AG10803 (cell line): ENCODE results near the gene FZD4.
"Not testable (repeated sequence)": the region's sequence is repeated elsewhere in the genome, so short reads cannot be mapped to it uniquely, and the experiment has no call there.

ENCODE experiments used
- DNase-seq: peaks from one replicate; pipeline ENCODE4 v3.0.0; 2010; ENCODE audit warnings: low read depth
- H3K4me3 ChIP-seq: 2 replicates; pipeline ENCODE4 v1.5.1; 2011; ENCODE audit warnings: mild to moderate bottlenecking, low read length, control low read depth
- TF ChIP-seq, protein P1 (sequence below): conservative IDR thresholded peaks from 2 replicates; pipeline ENCODE4 v1.5.1; 2011; ENCODE audit warnings: mild to moderate bottlenecking, low read length, control low read depth, inconsistent platforms

Gene FZD4

DNA sequence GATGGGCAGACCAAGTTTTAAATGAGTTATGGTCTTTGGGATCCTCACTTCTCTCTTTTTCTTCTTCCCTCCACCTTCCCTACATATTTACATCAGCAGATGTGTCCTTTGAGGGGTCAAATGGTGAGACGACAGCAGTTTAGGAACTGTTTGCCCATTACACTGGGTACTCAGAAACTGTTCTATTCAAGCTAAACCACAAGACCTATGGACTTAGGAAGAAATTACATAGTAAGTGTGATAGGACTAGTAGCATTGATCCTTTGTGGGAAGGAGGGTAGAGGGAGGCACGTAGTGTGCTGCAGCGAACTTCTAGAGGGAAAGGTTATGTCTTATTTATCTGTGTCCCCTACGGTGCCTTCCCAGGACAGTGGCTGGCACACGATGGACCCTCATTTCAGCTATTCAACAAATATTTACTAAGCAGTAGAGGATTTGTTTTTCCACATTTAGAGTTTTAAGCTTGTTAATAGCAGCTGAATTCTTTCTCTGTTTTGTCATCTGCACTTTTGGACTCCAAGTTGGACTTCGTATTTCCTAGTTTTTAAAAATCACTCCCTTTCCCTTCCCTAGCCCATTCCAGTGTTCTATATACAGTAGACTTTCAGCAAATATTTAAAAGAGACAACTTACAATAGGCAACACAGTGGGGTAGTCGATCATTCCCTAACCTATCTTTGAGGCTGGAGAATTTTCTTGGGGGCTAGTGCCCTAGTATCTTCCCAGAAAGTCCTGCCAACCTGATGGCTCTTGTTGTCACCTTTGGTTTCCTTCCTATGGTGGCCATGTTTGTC, 13.9 kb downstream of the FZD4 start:
- no peak for DNase-seq
- TF ChIP-seq, protein P1, sequence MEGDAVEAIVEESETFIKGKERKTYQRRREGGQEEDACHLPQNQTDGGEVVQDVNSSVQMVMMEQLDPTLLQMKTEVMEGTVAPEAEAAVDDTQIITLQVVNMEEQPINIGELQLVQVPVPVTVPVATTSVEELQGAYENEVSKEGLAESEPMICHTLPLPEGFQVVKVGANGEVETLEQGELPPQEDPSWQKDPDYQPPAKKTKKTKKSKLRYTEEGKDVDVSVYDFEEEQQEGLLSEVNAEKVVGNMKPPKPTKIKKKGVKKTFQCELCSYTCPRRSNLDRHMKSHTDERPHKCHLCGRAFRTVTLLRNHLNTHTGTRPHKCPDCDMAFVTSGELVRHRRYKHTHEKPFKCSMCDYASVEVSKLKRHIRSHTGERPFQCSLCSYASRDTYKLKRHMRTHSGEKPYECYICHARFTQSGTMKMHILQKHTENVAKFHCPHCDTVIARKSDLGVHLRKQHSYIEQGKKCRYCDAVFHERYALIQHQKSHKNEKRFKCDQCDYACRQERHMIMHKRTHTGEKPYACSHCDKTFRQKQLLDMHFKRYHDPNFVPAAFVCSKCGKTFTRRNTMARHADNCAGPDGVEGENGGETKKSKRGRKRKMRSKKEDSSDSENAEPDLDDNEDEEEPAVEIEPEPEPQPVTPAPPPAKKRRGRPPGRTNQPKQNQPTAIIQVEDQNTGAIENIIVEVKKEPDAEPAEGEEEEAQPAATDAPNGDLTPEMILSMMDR: no peak
- no peak overlapping the region for H3K4me3 ChIP-seq

DNA sequence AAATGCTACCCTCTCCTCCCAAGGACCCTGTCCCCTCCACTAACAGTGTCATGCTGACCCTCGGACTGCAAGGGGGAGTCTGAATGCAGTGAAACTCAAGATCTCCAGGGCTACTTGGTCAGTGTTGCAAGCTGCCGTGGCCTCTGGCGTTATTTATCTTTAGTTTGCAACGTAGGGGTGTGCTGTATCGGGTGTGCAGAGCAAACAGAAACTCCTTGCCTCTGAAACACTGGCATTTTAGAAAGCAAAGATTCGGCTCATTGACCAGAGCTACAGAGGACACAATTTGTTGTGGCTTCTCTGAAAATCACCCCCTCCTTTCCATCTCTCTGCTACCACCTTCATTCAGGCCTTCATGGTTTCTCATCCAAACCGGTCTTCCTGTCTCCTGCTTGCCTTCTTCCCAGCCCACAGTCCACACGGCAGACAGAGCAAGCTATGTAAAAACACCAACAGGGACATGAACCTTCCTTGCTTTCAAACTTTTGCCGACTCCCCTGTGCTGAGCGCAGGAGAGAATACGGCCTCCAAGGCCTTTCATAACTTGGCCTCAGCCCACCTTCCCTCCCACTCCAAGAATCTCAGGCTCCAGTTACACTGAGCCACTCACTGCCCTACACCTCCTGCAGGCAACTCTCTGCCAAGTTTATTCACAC, 14.9 kb downstream of the FZD4 start:
- DNase-seq: peak; percentile 56
- H3K4me3 ChIP-seq: no peak overlapping the region
- TF ChIP-seq, protein P1: no peak

DNA sequence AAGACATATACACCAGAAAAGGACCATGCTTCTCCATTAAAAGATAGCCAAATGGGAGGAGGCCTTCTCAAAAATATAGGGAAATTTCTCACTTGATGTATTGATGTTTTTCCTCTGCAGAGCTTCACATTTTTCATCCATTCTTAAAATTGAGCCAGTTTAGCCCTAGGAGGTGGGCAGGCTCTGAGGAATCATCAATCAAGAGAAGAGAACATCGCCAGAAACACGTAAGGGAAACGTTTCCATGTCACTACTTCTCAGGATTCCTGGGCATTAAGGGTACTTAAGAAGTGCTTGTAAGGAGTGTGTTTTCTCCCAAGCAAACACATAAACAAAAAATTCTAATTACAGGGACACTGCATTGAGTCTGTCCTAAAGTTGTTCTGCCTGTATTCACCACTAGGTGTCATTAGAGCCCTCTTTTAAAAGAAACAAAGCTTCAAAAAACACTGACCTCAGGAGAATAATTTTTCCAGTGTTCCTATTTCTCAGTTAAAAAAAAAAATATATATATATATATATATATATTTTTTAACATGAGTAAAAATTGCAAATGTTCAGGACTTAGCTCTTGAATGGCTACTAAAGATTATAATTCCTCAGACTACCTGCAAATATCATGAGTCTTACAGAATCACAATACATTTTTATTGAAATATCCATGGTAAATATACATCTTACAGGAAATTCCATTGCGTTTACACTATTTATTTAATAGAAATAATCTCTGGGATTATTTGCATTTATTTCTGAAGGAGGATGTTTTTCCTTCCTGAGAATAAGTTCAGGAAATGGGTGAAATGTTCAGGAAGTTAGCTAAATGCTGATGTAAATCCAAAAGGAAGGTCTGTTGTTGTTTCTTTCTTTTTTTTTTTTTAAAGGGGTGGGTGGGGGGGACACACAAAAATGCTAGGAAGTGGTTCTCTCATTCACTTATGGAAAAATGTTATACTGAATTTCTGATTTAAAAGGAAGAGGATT, 16.0 kb downstream of the FZD4 start:
- TF ChIP-seq, protein P1: peak; percentile 76
- H3K4me3 ChIP-seq: no peak overlapping the region
- DNase-seq: peak; percentile 51

DNA sequence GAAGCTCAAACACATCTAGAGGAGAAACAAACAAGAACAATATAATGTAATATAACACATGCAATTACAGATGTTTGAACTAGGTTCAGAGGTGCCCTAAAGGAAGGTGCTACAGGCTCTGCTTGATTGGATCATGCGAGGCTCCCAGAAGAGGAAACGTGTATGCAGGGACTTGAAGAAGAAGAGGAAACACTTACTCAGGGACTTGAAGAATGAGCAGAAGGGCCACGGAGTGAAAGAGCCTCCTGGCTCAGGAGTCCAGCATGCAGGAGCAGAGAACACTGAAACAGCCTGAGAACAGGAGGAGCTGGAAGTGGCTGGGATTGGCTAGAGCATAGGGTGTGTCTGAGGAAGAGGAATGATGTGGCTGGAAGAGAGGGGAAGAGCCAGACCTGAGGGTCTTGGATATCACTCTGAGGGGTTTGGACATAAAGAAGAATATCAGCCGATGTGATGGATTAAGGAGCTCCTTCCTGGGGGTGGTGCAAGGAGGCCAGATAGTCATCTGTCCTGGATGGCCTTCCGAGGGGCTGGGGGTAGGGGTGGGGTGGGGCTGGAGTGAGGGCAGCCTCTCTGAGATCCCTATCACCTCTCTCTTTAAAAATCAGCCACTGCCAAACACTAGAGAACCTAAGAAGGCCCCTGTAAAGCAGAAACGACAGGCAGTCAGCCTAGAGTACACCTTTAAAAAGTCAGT, 16.8 kb downstream of the FZD4 start:
- TF ChIP-seq, protein P1: no peak
- no peak for DNase-seq
- H3K4me3 ChIP-seq: no peak overlapping the region

DNA sequence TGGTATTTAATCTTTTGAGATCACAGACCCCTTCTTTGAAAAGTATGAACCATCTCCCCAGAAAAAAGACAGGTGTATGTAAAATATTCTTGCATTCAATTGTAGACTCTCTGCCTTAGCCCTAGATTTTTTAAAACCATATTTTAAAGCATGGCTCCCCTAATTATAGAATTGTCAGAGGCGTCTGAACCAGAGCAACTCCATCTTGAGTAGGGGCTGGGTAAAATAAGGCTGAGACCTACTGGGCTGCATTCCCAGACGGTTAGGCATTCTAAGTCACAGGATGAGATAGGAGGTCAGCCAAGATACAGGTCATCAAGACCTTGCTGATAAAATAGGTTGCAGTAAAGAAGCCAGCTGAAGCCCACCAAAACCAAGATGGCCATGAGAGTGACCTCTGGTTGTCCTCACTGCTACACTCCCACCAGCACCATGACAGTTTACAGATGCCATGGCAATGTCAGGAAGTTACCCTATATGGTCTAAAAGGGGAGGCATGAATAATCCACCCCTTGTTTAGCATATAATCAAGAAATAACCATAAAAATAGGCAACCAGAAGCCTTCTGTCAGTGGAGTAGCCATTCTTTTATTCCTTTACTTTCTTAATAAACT, 17.9 kb downstream of the FZD4 start:
- H3K4me3 ChIP-seq, DNase-seq: not testable (repeated sequence)

DNA sequence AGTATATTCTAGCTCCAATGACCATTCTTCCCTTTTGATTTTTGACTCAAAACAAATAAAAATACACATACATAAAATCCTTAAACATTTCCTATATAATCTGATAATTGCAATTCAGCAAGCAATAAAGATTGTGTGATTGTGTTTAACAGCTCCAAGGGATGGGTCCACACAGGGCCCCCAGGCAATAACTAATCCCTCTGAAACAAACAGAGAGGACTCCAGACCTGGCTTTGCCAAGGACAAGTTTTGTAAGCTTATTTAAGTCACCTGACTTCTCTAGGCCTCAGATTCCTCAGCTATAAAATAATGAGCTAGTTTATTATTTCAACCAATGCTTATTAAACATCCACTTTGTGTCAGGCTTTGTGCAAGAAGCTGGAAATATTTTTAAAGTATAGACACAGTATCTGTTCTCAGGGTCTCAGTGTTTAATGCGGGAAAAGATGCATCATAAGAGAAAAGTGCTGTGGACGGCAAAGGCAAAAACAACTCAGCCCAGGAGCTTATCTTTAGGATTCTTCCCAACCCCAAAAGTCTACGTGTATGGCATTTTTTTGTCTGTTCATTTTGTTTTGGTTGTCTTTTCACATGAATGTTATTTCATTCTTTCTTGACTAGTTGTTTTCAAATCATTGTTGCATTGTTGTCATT, 20.1 kb downstream of the FZD4 start:
- no peak overlapping the region for H3K4me3 ChIP-seq
- no peak for DNase-seq
- TF ChIP-seq, protein P1: no peak
